Measurements from ENCODE around the gene PHGDH. TPM values are rescaled to one million over a fixed set of nuclear protein-coding genes. Genes with fewer than 3 reads are reported as not detected.

Gene PHGDH
- total and polyA plus RNA-seq, 10 donors = 1.1 to 24.6 (median 5.5) TPM

DNA sequence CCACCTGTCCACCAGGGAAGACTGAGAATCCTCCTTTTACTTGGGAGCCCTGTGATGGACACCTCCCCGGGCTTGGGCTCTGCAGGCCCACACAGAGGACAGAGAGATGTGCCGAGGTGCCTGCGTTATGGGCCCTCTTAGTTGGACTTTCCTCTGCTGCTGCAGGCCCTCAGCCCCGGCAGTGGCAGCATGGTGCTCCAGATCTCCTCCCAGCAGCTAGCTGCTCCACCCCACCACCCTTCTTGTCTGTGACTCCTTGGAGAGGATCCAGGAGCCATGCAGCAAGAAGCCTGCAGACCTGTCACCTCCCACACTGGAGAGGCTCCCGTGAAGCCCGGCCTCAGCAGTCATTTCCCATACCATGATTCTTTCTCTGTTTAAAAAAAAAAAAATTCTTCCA lies 27.4 kb downstream of the PHGDH start:
- TF ChIP-seq, protein P1, sequence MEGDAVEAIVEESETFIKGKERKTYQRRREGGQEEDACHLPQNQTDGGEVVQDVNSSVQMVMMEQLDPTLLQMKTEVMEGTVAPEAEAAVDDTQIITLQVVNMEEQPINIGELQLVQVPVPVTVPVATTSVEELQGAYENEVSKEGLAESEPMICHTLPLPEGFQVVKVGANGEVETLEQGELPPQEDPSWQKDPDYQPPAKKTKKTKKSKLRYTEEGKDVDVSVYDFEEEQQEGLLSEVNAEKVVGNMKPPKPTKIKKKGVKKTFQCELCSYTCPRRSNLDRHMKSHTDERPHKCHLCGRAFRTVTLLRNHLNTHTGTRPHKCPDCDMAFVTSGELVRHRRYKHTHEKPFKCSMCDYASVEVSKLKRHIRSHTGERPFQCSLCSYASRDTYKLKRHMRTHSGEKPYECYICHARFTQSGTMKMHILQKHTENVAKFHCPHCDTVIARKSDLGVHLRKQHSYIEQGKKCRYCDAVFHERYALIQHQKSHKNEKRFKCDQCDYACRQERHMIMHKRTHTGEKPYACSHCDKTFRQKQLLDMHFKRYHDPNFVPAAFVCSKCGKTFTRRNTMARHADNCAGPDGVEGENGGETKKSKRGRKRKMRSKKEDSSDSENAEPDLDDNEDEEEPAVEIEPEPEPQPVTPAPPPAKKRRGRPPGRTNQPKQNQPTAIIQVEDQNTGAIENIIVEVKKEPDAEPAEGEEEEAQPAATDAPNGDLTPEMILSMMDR (IDR thresholded peaks at IDR 0.05 in 8 of 11, conservative IDR thresholded peaks at IDR 0.05 in 3 of 11) = no peak
- no peak for TF ChIP-seq POLR2AphosphoS5 (IDR thresholded peaks at IDR 0.05)
- TF ChIP-seq POLR2A (IDR thresholded peaks at IDR 0.05) = no peak
- H3K27me3 ChIP-seq (replicated peaks in 1 of 7) = no peaks in the 10 kb centered on the region
- no peak for DNase-seq
- H3K27ac ChIP-seq = no peak overlapping the region
- H3K4me3 ChIP-seq = no peak overlapping the region
- intact Hi-C loops (cut with DNase I; ENCODE audit: low total_unique reads) = no loop called here
- 87 to 92% (median 90%) methylated on average over 6 of the region's 6 CpGs for WGBS, 5 donors
- H3K9me3 ChIP-seq = no peaks in the 10 kb centered on the region
- peaks cover 0 to 13% (median 1%) of the 10 kb centered on the region in 6 donors for H3K4me1 ChIP-seq
- peaks cover 0 to 7% (median 0%) of the 10 kb centered on the region in 6 donors for H3K36me3 ChIP-seq

DNA sequence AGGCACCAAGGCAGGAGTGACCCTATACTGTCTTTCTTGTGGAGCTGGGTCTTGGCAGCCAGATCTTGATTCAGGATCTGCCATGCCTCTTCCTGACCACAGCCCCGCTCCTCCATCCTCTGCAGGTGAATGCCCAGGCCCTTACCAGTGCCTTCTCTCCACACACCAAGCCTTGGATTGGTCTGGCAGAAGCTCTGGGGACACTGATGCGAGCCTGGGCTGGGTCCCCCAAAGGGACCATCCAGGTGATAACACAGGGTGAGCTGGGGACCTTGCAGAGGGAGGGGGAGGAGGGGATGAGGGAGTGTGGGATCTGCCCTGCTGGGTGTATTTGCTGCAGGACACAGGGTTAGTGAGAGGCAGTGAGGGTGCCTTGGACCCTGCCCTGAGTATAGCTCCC lies 28.5 kb downstream of the PHGDH start:
- no peaks in the 10 kb centered on the region for H3K27me3 ChIP-seq (replicated peaks in 1 of 7)
- no peak overlapping the region for H3K27ac ChIP-seq
- peaks cover 0 to 3% (median 0%) of the 10 kb centered on the region in 6 donors for H3K36me3 ChIP-seq
- WGBS, 5 donors = 85 to 100% (median 97%) methylated on average over 1 to 2 of the region's 2 CpGs
- no peak for DNase-seq
- intact Hi-C loops (cut with DNase I; ENCODE audit: low total_unique reads) = no loop called here
- no peaks in the 10 kb centered on the region for H3K9me3 ChIP-seq
- TF ChIP-seq, protein P1 (IDR thresholded peaks at IDR 0.05 in 8 of 11, conservative IDR thresholded peaks at IDR 0.05 in 3 of 11) = no peak
- no peak for TF ChIP-seq POLR2A (IDR thresholded peaks at IDR 0.05)
- no peak for TF ChIP-seq POLR2AphosphoS5 (IDR thresholded peaks at IDR 0.05)
- peaks cover 0 to 13% (median 2%) of the 10 kb centered on the region in 6 donors for H3K4me1 ChIP-seq
- H3K4me3 ChIP-seq = no peak overlapping the region

DNA sequence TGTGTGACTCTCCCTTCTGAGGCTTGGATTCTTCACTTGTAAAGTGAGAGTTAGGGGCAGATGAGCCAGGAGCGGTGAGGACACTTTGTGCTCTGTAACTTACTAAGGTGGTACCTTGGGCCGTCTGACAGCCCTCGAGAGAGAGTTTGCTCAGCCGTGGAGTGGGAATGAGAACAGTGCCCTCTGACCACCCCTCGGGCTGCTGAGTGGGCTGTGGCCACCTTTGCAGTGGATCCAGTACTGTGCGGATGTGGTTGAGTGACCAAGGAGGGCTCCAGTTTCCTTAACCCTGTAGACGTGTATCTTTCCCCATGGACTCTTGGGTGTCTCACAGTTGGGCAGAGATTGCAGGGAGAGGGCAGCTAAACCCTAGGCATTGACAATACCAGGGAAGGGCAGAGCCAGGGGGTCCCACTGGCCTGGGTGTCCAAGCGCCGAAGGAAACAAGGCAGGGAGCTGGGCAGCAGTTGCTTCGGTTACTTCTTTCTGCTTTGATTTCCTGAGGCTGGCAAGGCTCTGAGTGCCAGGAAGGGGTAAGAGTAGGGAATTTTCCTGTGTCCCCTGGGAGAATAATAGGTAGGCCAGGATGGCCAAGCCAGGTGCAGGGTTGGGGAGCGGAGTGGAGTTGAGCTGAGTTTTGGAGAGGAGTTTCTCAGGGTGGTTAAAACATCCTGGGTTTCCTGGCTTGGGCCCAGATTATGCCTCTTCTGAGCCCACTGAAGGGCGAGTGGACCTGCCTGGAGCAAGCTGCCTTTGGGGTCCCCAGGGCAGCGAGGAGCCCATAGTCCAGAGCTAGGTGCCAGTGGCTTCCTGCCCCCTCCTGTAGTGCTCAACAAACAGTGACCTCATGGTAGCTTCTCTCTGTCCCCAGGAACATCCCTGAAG lies 29.4 kb downstream of the PHGDH start:
- Histone ChIP-seq H3K4me1 (peaks cover 0 to 13% (median 2%) of the 10 kb centered on the region in 6 donors), H3K27ac (no peak overlapping the region), H3K4me3 (no peak overlapping the region), H3K9me3 (no peaks in the 10 kb centered on the region), H3K36me3 (no peaks in the 10 kb centered on the region), H3K27me3 (replicated peaks in 1 of 7) (no peaks in the 10 kb centered on the region)
- WGBS, 5 donors = 89 to 94% (median 91%) methylated on average over 10 to 13 of the region's 13 CpGs
- intact Hi-C loops (cut with DNase I; ENCODE audit: low total_unique reads) = no loop called here
- no peak for DNase-seq
- no peak for TF ChIP-seq POLR2A (IDR thresholded peaks at IDR 0.05)
- TF ChIP-seq, protein P1 (IDR thresholded peaks at IDR 0.05 in 8 of 11, conservative IDR thresholded peaks at IDR 0.05 in 3 of 11) = no peak
- no peak for TF ChIP-seq POLR2AphosphoS5 (IDR thresholded peaks at IDR 0.05)

DNA sequence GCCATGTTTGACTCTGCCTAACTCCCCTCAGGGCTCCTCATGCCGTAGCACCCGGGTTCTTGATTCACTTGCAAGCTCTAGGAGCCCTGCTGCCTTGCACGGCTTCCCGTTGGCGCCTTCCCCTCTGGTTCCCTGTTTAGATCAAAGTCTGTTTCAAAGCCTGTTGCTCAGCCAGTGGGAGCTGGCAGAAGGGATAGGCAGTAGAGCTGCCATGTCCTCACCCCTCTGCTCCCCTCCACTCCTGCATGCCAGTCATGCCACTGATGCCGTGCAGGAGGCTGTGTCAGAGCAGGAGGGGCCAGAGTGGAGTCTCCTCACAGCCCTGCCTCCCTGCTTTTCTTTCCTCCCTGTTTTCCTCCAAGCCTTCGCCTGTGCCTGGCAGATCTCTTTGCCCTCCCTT lies 30.5 kb downstream of the PHGDH start:
- no peaks in the 10 kb centered on the region for H3K36me3 ChIP-seq
- TF ChIP-seq POLR2A (IDR thresholded peaks at IDR 0.05) (no peak), POLR2AphosphoS5 (IDR thresholded peaks at IDR 0.05) (no peak)
- TF ChIP-seq, protein P1 (IDR thresholded peaks at IDR 0.05 in 8 of 11, conservative IDR thresholded peaks at IDR 0.05 in 3 of 11) = no peak
- no peak overlapping the region for H3K4me3 ChIP-seq
- no peak for DNase-seq
- 88 to 96% (median 89%) methylated on average over 7 of the region's 7 CpGs for WGBS, 5 donors
- no peaks in the 10 kb centered on the region for H3K27me3 ChIP-seq (replicated peaks in 1 of 7)
- intact Hi-C loops (cut with DNase I; ENCODE audit: low total_unique reads) = no loop called here
- no peak overlapping the region for H3K27ac ChIP-seq
- peaks cover 0 to 9% (median 2%) of the 10 kb centered on the region in 6 donors for H3K4me1 ChIP-seq
- no peaks in the 10 kb centered on the region for H3K9me3 ChIP-seq
